Right kidney (tissue), 1 donor: ENCODE results near the gene SRBD1.

Experiments used
- DNase-seq: peaks from one replicate; pipeline ENCODE4 v3.0.0-alpha.2; 2016

SRBD1 gene

GRCh38 chr2:45361666-45362065 lies 249.4 kb downstream of the SRBD1 start:
- DNase-seq: no peak

GRCh38 chr2:45354776-45355175 lies 256.3 kb downstream of the SRBD1 start:
- no peak for DNase-seq

- DNase-seq: no peak
These were observed 257.2 kb downstream of the SRBD1 start for GRCh38 chr2:45353879-45354278.

GRCh38 chr2:45352506-45352905 lies 258.6 kb downstream of the SRBD1 start:
- no peak for DNase-seq

- DNase-seq: no peak
These were observed 265.5 kb downstream of the SRBD1 start for GRCh38 chr2:45345331-45346234.

GRCh38 chr2:45344502-45344901 lies 266.6 kb downstream of the SRBD1 start:
- no peak for DNase-seq

- no peak for DNase-seq
These were observed 267.0 kb downstream of the SRBD1 start for GRCh38 chr2:45344071-45344470.

- DNase-seq: no peak
These were observed 267.6 kb downstream of the SRBD1 start for GRCh38 chr2:45343251-45344017.

GRCh38 chr2:45340318-45340717 lies 270.7 kb downstream of the SRBD1 start:
- DNase-seq: no peak

GRCh38 chr2:45339253-45339652 lies 271.8 kb downstream of the SRBD1 start:
- no peak for DNase-seq
